ENCODE results near the gene TFDP1. TPM values are rescaled to one million over a fixed set of nuclear protein-coding genes. Genes with fewer than 3 reads are reported as not detected.

TFDP1 gene
- total RNA-seq, 2 donors from 2014 or later, result 74.8 to 76.1 TPM

DNA sequence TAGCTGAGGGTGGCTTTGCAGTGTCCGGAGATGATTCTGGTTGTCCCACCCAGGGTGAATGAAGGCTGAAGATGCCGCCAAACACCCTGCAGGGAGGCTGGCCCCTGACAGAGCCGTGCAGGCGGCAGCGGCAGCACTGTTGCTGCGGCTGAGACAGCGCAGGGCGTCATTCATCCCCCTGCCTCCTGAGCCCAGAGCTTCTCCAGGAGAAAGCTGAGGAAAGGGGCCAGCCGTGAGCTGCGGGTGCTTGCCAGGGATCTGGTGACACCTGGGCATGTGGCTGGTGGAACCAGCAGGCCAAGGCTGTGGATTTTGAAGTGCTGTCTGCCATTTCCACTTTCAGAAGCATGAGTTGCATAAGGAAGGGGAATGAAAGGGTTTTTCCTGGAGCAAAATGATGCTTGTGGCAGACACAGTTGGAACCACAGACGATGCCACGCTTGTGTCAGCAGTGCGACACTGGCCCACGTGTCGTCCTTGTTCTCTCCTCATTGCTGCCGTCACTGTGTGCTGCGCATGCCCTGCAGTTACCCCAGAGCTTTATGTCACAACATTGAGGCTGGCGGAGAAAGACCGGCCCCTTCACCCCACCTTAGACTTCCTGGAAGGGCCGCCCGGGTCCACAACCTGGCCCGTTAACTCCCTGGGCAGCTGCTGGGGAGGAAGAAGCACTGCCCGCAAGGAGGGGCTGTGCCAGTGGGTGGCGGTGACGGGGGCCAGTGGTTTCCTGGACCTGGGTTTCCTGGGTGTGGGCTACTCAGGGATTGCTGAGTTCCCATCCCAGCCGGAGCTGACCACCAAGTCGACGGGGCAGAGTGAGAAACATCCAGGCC lies 22.7 kb downstream of the TFDP1 start:
- Mint-ChIP-seq H3K27ac (peak overlapping the region; percentile 55), H3K4me3 (no peak overlapping the region), H3K9me3 (no peaks in the 10 kb centered on the region), H3K27me3 (ENCODE audit: insufficient read depth) (no peaks in the 10 kb centered on the region), H3K4me1 (no peaks in the 10 kb centered on the region), H3K36me3 (ENCODE audit: low read depth) (peaks cover 49% of the 10 kb centered on the region)
- TF ChIP-seq, protein P1, sequence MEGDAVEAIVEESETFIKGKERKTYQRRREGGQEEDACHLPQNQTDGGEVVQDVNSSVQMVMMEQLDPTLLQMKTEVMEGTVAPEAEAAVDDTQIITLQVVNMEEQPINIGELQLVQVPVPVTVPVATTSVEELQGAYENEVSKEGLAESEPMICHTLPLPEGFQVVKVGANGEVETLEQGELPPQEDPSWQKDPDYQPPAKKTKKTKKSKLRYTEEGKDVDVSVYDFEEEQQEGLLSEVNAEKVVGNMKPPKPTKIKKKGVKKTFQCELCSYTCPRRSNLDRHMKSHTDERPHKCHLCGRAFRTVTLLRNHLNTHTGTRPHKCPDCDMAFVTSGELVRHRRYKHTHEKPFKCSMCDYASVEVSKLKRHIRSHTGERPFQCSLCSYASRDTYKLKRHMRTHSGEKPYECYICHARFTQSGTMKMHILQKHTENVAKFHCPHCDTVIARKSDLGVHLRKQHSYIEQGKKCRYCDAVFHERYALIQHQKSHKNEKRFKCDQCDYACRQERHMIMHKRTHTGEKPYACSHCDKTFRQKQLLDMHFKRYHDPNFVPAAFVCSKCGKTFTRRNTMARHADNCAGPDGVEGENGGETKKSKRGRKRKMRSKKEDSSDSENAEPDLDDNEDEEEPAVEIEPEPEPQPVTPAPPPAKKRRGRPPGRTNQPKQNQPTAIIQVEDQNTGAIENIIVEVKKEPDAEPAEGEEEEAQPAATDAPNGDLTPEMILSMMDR (conservative IDR thresholded peaks at IDR 0.05), result no peak
- peaks cover 45% of the 10 kb centered on the region for H3K36me3 ChIP-seq (ENCODE audit: control insufficient read depth, insufficient read depth, low read length)
- no peak for DNase-seq
- WGBS, 2 experiments (ENCODE audit: insufficient coverage in 1 of 2, insufficient read length in 1 of 2), result 94 to 95% methylated on average over 26 to 28 of the region's 28 CpGs
- peak overlapping the region; percentile 22 for H3K27ac ChIP-seq (ENCODE audit: low read depth, low read length)
- H3K9me3 ChIP-seq (ENCODE audit: control insufficient read depth, low read length), result no peaks in the 10 kb centered on the region
- no peaks in the 10 kb centered on the region for H3K4me1 ChIP-seq (ENCODE audit: control insufficient read depth, insufficient read depth, low read length)
- H3K4me3 ChIP-seq (ENCODE audit: low read length), result no peak overlapping the region
- H3K27me3 ChIP-seq (ENCODE audit: control insufficient read depth, insufficient read depth, low read length, poor library complexity, severe bottlenecking), result no peaks in the 10 kb centered on the region
- H3K9ac ChIP-seq (ENCODE audit: extremely low read depth, low read length, poor library complexity, severe bottlenecking), result no peak overlapping the region

DNA sequence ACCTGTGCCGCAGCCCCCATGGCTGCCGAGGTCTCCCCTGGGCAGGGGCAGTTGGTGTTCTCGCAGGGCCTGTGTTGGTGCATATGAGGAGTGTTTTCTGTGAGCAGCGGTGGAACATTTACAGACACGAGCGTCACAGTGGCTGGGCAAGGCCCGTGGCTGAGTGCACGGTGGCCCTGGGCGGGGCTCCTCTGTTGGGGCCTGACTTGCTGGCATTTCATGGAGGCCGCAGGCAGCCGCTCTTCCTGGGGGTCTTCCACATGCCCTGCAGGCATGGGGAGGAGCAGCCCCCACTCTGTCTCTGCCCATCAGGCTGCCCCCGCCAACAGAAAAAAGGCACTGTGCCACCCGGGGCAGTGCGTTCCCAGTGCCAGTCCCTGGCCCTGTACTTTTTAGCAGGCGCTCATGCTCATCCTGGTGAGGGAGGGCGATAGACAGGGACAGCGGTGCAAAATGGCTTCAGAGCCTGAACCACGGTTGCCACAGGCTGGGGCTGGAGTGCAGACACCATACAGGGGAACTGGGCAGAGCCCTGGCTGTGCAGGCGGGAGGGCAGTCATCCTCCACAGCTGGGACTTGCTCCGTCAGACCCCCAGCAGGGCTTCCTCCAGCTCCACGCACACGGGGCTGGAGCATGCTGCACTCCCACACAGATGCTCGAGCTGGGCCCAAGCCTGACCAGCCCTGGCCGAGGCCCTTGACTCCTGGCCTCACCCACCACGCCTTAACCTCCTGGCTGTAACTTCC lies 23.5 kb downstream of the TFDP1 start:
- Mint-ChIP-seq H3K36me3 (ENCODE audit: low read depth) (peaks cover 57% of the 10 kb centered on the region), H3K27me3 (ENCODE audit: insufficient read depth) (no peaks in the 10 kb centered on the region), H3K27ac (peak overlapping the region; percentile 58), H3K4me1 (no peaks in the 10 kb centered on the region), H3K4me3 (no peak overlapping the region), H3K9me3 (no peaks in the 10 kb centered on the region)
- no peaks in the 10 kb centered on the region for H3K4me1 ChIP-seq (ENCODE audit: control insufficient read depth, insufficient read depth, low read length)
- H3K27ac ChIP-seq (ENCODE audit: low read depth, low read length), result no peak overlapping the region
- no peak overlapping the region for H3K9ac ChIP-seq (ENCODE audit: extremely low read depth, low read length, poor library complexity, severe bottlenecking)
- peaks cover 50% of the 10 kb centered on the region for H3K36me3 ChIP-seq (ENCODE audit: control insufficient read depth, insufficient read depth, low read length)
- no peak for DNase-seq
- H3K9me3 ChIP-seq (ENCODE audit: control insufficient read depth, low read length), result no peaks in the 10 kb centered on the region
- no peaks in the 10 kb centered on the region for H3K27me3 ChIP-seq (ENCODE audit: control insufficient read depth, insufficient read depth, low read length, poor library complexity, severe bottlenecking)
- TF ChIP-seq, protein P1 (conservative IDR thresholded peaks at IDR 0.05), result no peak
- 93 to 96% methylated on average over 22 to 25 of the region's 25 CpGs for WGBS, 2 experiments (ENCODE audit: insufficient coverage in 1 of 2, insufficient read length in 1 of 2)
- no peak overlapping the region for H3K4me3 ChIP-seq (ENCODE audit: low read length)

DNA sequence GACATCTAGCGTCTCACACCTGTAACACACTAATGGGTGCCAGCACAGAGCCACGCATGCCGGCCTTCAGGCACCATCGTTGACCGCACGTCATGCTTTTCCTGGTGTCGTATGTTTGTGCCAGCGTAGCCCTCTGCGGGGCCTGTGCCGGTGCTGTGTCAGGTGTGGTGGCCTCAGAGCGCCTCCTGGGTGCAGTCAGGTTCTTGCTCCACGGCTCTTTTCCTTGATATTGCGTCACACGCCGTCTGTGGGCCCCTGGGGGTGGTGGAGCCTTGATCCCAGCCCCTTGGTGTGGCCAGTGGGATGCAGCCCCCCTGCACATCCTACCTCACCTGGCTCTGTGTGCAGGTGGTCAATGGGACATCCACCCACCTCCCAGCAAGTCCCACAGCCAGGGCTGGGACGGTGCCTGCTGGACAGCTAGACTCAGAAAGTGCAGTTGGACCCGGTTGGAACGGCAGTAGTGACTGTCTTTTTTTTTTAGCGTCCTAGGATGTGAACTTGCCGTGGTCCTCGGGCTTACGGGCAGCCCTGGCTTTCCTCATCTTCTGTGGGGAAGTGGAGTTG lies 24.5 kb downstream of the TFDP1 start:
- no peak for DNase-seq
- H3K9me3 ChIP-seq (ENCODE audit: control insufficient read depth, low read length), result no peaks in the 10 kb centered on the region
- TF ChIP-seq, protein P1 (conservative IDR thresholded peaks at IDR 0.05), result no peak
- 93 to 98% methylated on average over 12 to 22 of the region's 22 CpGs for WGBS, 2 experiments (ENCODE audit: insufficient coverage in 1 of 2, insufficient read length in 1 of 2)
- H3K4me1 ChIP-seq (ENCODE audit: control insufficient read depth, insufficient read depth, low read length), result no peaks in the 10 kb centered on the region
- no peaks in the 10 kb centered on the region for H3K27me3 ChIP-seq (ENCODE audit: control insufficient read depth, insufficient read depth, low read length, poor library complexity, severe bottlenecking)
- no peak overlapping the region for H3K4me3 Mint-ChIP-seq
- no peaks in the 10 kb centered on the region for H3K9me3 Mint-ChIP-seq
- no peak overlapping the region for H3K9ac ChIP-seq (ENCODE audit: extremely low read depth, low read length, poor library complexity, severe bottlenecking)
- H3K27ac Mint-ChIP-seq, result no peak overlapping the region
- peaks cover 57% of the 10 kb centered on the region for H3K36me3 Mint-ChIP-seq (ENCODE audit: low read depth)
- H3K4me3 ChIP-seq (ENCODE audit: low read length), result no peak overlapping the region
- no peak overlapping the region for H3K27ac ChIP-seq (ENCODE audit: low read depth, low read length)
- H3K4me1 Mint-ChIP-seq, result no peaks in the 10 kb centered on the region
- H3K36me3 ChIP-seq (ENCODE audit: control insufficient read depth, insufficient read depth, low read length), result peaks cover 56% of the 10 kb centered on the region
- no peaks in the 10 kb centered on the region for H3K27me3 Mint-ChIP-seq (ENCODE audit: insufficient read depth)
